ENCODE measurements around the gene SERINC4. TPM values are rescaled to one million over a fixed set of nuclear protein-coding genes. Genes with fewer than 3 reads are reported as not detected.
"Not testable (repeated sequence)": the region's sequence is repeated elsewhere in the genome, so short reads cannot be mapped to it uniquely, and the experiment has no call there.

Gene SERINC4
- total and polyA plus RNA-seq, 7 experiments from 2014 or later: 0.13 to 8.8 (median 0.46) TPM; not detected in 1

GRCh38 chr15:43751885-43752284 lies 48.1 kb downstream of the SERINC4 start:
- intact Hi-C loops (cut with micrococcal nuclease): no loop called here
- H3K4me1 ChIP-seq (ENCODE audit: control insufficient read depth in 2 of 2, insufficient read depth in 2 of 2, low read length in 2 of 2): peaks cover 30 to 43% of the 10 kb centered on the region in 2 donors
- peaks cover 0 to 39% (median 10%) of the 10 kb centered on the region in 3 experiments for H3K36me3 ChIP-seq (ENCODE audit: control insufficient read depth in 2 of 3, insufficient read depth in 3 of 3, low read length in 3 of 3)
- H3K27me3 Mint-ChIP-seq: no peaks in the 10 kb centered on the region
- peak overlapping the region in 9 of 10 donors; percentile 33 to 97 (median 80) for H3K4me3 Mint-ChIP-seq
- no peak overlapping the region for H3K27ac ChIP-seq (ENCODE audit: low read depth, low read length)
- no peak for ATAC-seq
- H3K4me3 ChIP-seq (ENCODE audit: low read length): no peak overlapping the region
- peaks cover 38 to 60% (median 58%) of the 10 kb centered on the region in 7 donors for H3K4me1 Mint-ChIP-seq
- peaks cover 0 to 24% (median 7%) of the 10 kb centered on the region in 5 donors for H3K36me3 Mint-ChIP-seq
- H3K9me3 ChIP-seq (ENCODE audit: control insufficient read depth in 2 of 3, low read length in 3 of 3): no peaks in the 10 kb centered on the region
- DNase-seq: no peak
- POLR2A ChIA-PET: interaction anchor here (1.2 to 2.6 kb wide), 2 partner anchors 25 to 49 kb away, joined by 5 to 9 read pairs; partner anchors contain the start of genes ELL3 and HYPK
- H3K27ac Mint-ChIP-seq: peak overlapping the region in 7 of 9 donors; percentile 14 to 88 (median 40)
- H3K27me3 ChIP-seq (ENCODE audit: control insufficient read depth in 2 of 2, insufficient read depth in 2 of 2, low read length in 2 of 2): no peaks in the 10 kb centered on the region
- H3K9me3 Mint-ChIP-seq: no peaks in the 10 kb centered on the region
- CTCF ChIA-PET: no interaction called here

GRCh38 chr15:43749690-43750345 lies 50.2 kb downstream of the SERINC4 start:
- POLR2A ChIA-PET: interaction anchor here (0.6 to 1.8 kb wide), 9 partner anchors 22 to 1431 kb away, joined by 3 to 10 read pairs (median 6); partner anchors contain the start of genes ELL3 and SERF2
- Mint-ChIP-seq H3K36me3 (peaks cover 0 to 18% (median 3%) of the 10 kb centered on the region in 5 donors), H3K27ac (peak overlapping the region; percentile 77 to 92 (median 90)), H3K27me3 (no peaks in the 10 kb centered on the region), H3K4me3 (peak overlapping the region; percentile 75 to 97 (median 82)), H3K4me1 (peaks cover 37 to 66% (median 54%) of the 10 kb centered on the region in 7 donors), H3K9me3 (peaks cover 0 to 3% (median 0%) of the 10 kb centered on the region in 11 donors)
- intact Hi-C loops (cut with micrococcal nuclease): loop anchor here (2.0 to 5.0 kb wide), 7 partner anchors 19 to 1478 kb away; partner anchors contain the start of genes ELL3 (in 1 of the 2), GANC (in 1 of the 2), HYPK (in 1 of the 2) and SERF2 (in 1 of the 2)
- DNase-seq (peak in 8 of 9 donors; percentile 38 to 84 (median 77)), ATAC-seq (peak; percentile 59)
- H3K4me3 ChIP-seq (ENCODE audit: low read length): peak overlapping the region; percentile 53
- H3K27ac ChIP-seq (ENCODE audit: low read depth, low read length): peak overlapping the region; percentile 75
- peaks cover 30 to 43% of the 10 kb centered on the region in 2 donors for H3K4me1 ChIP-seq (ENCODE audit: control insufficient read depth in 2 of 2, insufficient read depth in 2 of 2, low read length in 2 of 2)
- CTCF ChIA-PET: interaction anchor here (0.6 kb wide), 1 partner anchor 801 kb away, joined by 8 read pairs; no protein-coding TSS in a partner anchor
- H3K36me3 ChIP-seq (ENCODE audit: control insufficient read depth in 2 of 3, insufficient read depth in 3 of 3, low read length in 3 of 3): peaks cover 0 to 29% (median 5%) of the 10 kb centered on the region in 3 experiments
- no peaks in the 10 kb centered on the region for H3K9me3 ChIP-seq (ENCODE audit: control insufficient read depth in 2 of 3, low read length in 3 of 3)
- H3K27me3 ChIP-seq (ENCODE audit: control insufficient read depth in 2 of 2, insufficient read depth in 2 of 2, low read length in 2 of 2): no peaks in the 10 kb centered on the region

- ATAC-seq (peak; percentile 25), DNase-seq (peak in 7 of 9 donors; percentile 26 to 69 (median 49))
- CTCF ChIA-PET: no interaction called here
- Mint-ChIP-seq H3K4me3 (peak overlapping the region; percentile 78 to 98 (median 96)), H3K27me3 (no peaks in the 10 kb centered on the region), H3K36me3 (peaks cover 0 to 18% (median 3%) of the 10 kb centered on the region in 5 donors), H3K27ac (peak overlapping the region in 8 of 9 donors; percentile 36 to 97 (median 91)), H3K4me1 (peaks cover 37 to 62% (median 51%) of the 10 kb centered on the region in 7 donors), H3K9me3 (peaks cover 0 to 3% (median 0%) of the 10 kb centered on the region in 11 donors)
- peak overlapping the region; percentile 92 for H3K27ac ChIP-seq (ENCODE audit: low read depth, low read length)
- peaks cover 0 to 15% (median 0%) of the 10 kb centered on the region in 3 experiments for H3K36me3 ChIP-seq (ENCODE audit: control insufficient read depth in 2 of 3, insufficient read depth in 3 of 3, low read length in 3 of 3)
- H3K4me1 ChIP-seq (ENCODE audit: control insufficient read depth in 2 of 2, insufficient read depth in 2 of 2, low read length in 2 of 2): peaks cover 30 to 43% of the 10 kb centered on the region in 2 donors
- POLR2A ChIA-PET: interaction anchor here (1.1 to 1.8 kb wide), 2 partner anchors 44 to 76 kb away, joined by 4 to 9 read pairs; partner anchors contain the start of genes MFAP1 and SERF2
- H3K4me3 ChIP-seq (ENCODE audit: low read length): peak overlapping the region; percentile 34
- no peaks in the 10 kb centered on the region for H3K9me3 ChIP-seq (ENCODE audit: control insufficient read depth in 2 of 3, low read length in 3 of 3)
- intact Hi-C loops (cut with micrococcal nuclease): loop anchor here (2.0 to 5.0 kb wide), 7 partner anchors 20 to 1476 kb away; partner anchors contain the start of genes ELL3 (in 1 of the 2), GANC (in 1 of the 2), HYPK (in 1 of the 2) and SERF2 (in 1 of the 2)
- no peaks in the 10 kb centered on the region for H3K27me3 ChIP-seq (ENCODE audit: control insufficient read depth in 2 of 2, insufficient read depth in 2 of 2, low read length in 2 of 2)
These were observed 51.6 kb downstream of the SERINC4 start for GRCh38 chr15:43748376-43748775.

GRCh38 chr15:43746903-43747309 lies 53.1 kb downstream of the SERINC4 start:
- Mint-ChIP-seq H3K27ac (peak overlapping the region; percentile 93 to 98 (median 96)), H3K4me1 (peaks cover 24 to 50% (median 39%) of the 10 kb centered on the region in 7 donors), H3K36me3 (peaks cover 0 to 15% (median 3%) of the 10 kb centered on the region in 5 donors), H3K4me3 (peak overlapping the region; percentile 92 to 98 (median 96))
- Histone ChIP-seq H3K27ac (ENCODE audit: low read depth, low read length) (peak overlapping the region; percentile 92), H3K36me3 (ENCODE audit: control insufficient read depth in 2 of 3, insufficient read depth in 3 of 3, low read length in 3 of 3) (peaks cover 0 to 13% (median 0%) of the 10 kb centered on the region in 3 experiments), H3K4me1 (ENCODE audit: control insufficient read depth in 2 of 2, insufficient read depth in 2 of 2, low read length in 2 of 2) (peaks cover 25 to 41% of the 10 kb centered on the region in 2 donors), H3K4me3 (ENCODE audit: low read length) (peak overlapping the region; percentile 89)
- intact Hi-C loops (cut with micrococcal nuclease): loop anchor here (1.0 to 5.0 kb wide), 14 partner anchors 22 to 1475 kb away; partner anchors contain the start of genes MFAP1 (in 2 of the 2), SERF2 (in 2 of the 2), CTDSPL2 (in 1 of the 2) and EIF3J (in 1 of the 2)
- H3K27me3 ChIP-seq (ENCODE audit: control insufficient read depth in 2 of 2, insufficient read depth in 2 of 2, low read length in 2 of 2); H3K9me3 ChIP-seq (ENCODE audit: control insufficient read depth in 2 of 3, low read length in 3 of 3); H3K9me3 Mint-ChIP-seq; H3K27me3 Mint-ChIP-seq; CTCF ChIA-PET: not testable (repeated sequence)
- POLR2A ChIA-PET: interaction anchor here (0.7 to 2.8 kb wide), 4 partner anchors 9 to 53 kb away, joined by 4 to 11 read pairs (median 10); partner anchors contain the start of genes ELL3, HYPK, SERF2 and SERINC4
- peak in 1 of 9 donors; percentile 22 for DNase-seq
- ATAC-seq: peak; percentile 58

- peak within 1 kb of the TSS; percentile 89 for H3K4me3 ChIP-seq (ENCODE audit: low read length)
- DNase-seq: peak; percentile 79 to 94 (median 82)
- H3K9me3 ChIP-seq (ENCODE audit: control insufficient read depth in 2 of 3, low read length in 3 of 3); CTCF ChIA-PET; H3K27me3 Mint-ChIP-seq; H3K27me3 ChIP-seq (ENCODE audit: control insufficient read depth in 2 of 2, insufficient read depth in 2 of 2, low read length in 2 of 2); H3K9me3 Mint-ChIP-seq: not testable (repeated sequence)
- Mint-ChIP-seq H3K4me3 (peak within 1 kb of the TSS; percentile 92 to 98 (median 96)), H3K27ac (peak within 1 kb of the TSS; percentile 93 to 98 (median 96)), H3K36me3 (peaks cover 0 to 13% (median 3%) of the 10 kb centered on the region in 5 donors), H3K4me1 (peaks cover 19 to 45% (median 35%) of the 10 kb centered on the region in 7 donors)
- H3K27ac ChIP-seq (ENCODE audit: low read depth, low read length): peak within 1 kb of the TSS; percentile 92
- H3K36me3 ChIP-seq (ENCODE audit: control insufficient read depth in 2 of 3, insufficient read depth in 3 of 3, low read length in 3 of 3): peaks cover 0 to 12% (median 0%) of the 10 kb centered on the region in 3 experiments
- POLR2A ChIA-PET: interaction anchor here (0.7 to 2.8 kb wide), 6 partner anchors 10 to 54 kb away, joined by 3 to 11 read pairs (median 6); partner anchors contain the start of genes ELL3, HYPK, SERF2 and SERINC4
- peaks cover 20 to 36% of the 10 kb centered on the region in 2 donors for H3K4me1 ChIP-seq (ENCODE audit: control insufficient read depth in 2 of 2, insufficient read depth in 2 of 2, low read length in 2 of 2)
- intact Hi-C loops (cut with micrococcal nuclease): loop anchor here (1.0 to 5.0 kb wide), 13 partner anchors 31 to 1474 kb away; partner anchors contain the start of genes MFAP1 (in 2 of the 2), SERF2 (in 2 of the 2), CTDSPL2 (in 1 of the 2) and EIF3J (in 1 of the 2)
- ATAC-seq: peak; percentile 87
These were observed 53.6 kb downstream of the SERINC4 start, which contains the start of gene PDIA3 for GRCh38 chr15:43746245-43746902. TSS of gene PDIA3 (plus strand) at chr15:43746438. CDS start at chr15:43746540, 102 bp downstream.
